Ishikawa (cell line): ENCODE results near the gene MRPL37.

Experiments used
- CREB1 ChIP-seq: IDR thresholded peaks from 2 replicates; pipeline ENCODE4 v1.6.1; 2012; ENCODE audit warnings: low read depth
- TEAD4 ChIP-seq: IDR thresholded peaks from 2 replicates; pipeline ENCODE4 v1.6.1; 2012
- YY1 ChIP-seq: IDR thresholded peaks from 2 replicates; pipeline ENCODE4 v1.6.1; 2012; ENCODE audit warnings: low read depth

- TF ChIP-seq CREB1 (no peak), YY1 (no peak), TEAD4 (no peak)
Measured at GRCh38 chr1:54200519-54200997, 591 bp downstream of the MRPL37 start.
